Measurements from ENCODE around the gene MBTD1. TPM values are rescaled to one million over a fixed set of nuclear protein-coding genes. Genes with fewer than 3 reads are reported as not detected.
A peak's percentile ranks its signal among the peaks of the same experiment; 100 is the strongest.

The MBTD1 gene
- total and polyA plus RNA-seq, 9 donors, result 17.3 to 25.0 (median 20.6) TPM

GRCh38 chr17:51166198-51166986 is 93.5 kb downstream of the MBTD1 start, which contains the start of gene NME2:
Gene NME2, plus strand, starts transcription at chr17:51166411. Its CDS starts 420 bp downstream, at chr17:51166831.
- Histone ChIP-seq H3K27me3 (ENCODE audit: control insufficient read depth, insufficient read depth, low read length) (no peaks in the 10 kb centered on the region), H3K4me3 (ENCODE audit: low read length) (peak within 1 kb of the TSS; percentile 71), H3K36me3 (ENCODE audit: control insufficient read depth, insufficient read depth, low read length) (peaks cover 46% of the 10 kb centered on the region), H3K4me1 (ENCODE audit: control insufficient read depth, insufficient read depth, low read length) (peaks cover 13% of the 10 kb centered on the region), H3K27ac (ENCODE audit: low read length) (peak within 1 kb of the TSS; percentile 91), H3K9me3 (replicated peaks; ENCODE audit: control insufficient read depth, low read depth, low read length) (no peaks in the 10 kb centered on the region)
- DNase-seq, result peak; percentile 93
- under 1% methylated on average over 98 of the region's 98 CpGs for WGBS (ENCODE audit: insufficient coverage)

GRCh38 chr17:51165680-51166197 is 94.1 kb downstream of the MBTD1 start:
- WGBS (ENCODE audit: insufficient coverage), result 7% methylated on average over 21 of the region's 21 CpGs
- H3K4me3 ChIP-seq (ENCODE audit: low read length), result peak overlapping the region; percentile 71
- H3K9me3 ChIP-seq (replicated peaks; ENCODE audit: control insufficient read depth, low read depth, low read length), result no peaks in the 10 kb centered on the region
- peaks cover 13% of the 10 kb centered on the region for H3K4me1 ChIP-seq (ENCODE audit: control insufficient read depth, insufficient read depth, low read length)
- H3K27ac ChIP-seq (ENCODE audit: low read length), result peak overlapping the region; percentile 91
- DNase-seq, result no peak
- H3K36me3 ChIP-seq (ENCODE audit: control insufficient read depth, insufficient read depth, low read length), result peaks cover 50% of the 10 kb centered on the region
- no peaks in the 10 kb centered on the region for H3K27me3 ChIP-seq (ENCODE audit: control insufficient read depth, insufficient read depth, low read length)

- H3K27me3 ChIP-seq (ENCODE audit: control insufficient read depth, insufficient read depth, low read length), result no peaks in the 10 kb centered on the region
- 46% methylated on average over 15 of the region's 16 CpGs for WGBS (ENCODE audit: insufficient coverage)
- H3K4me3 ChIP-seq (ENCODE audit: low read length), result peak overlapping the region; percentile 71
- H3K36me3 ChIP-seq (ENCODE audit: control insufficient read depth, insufficient read depth, low read length), result peaks cover 50% of the 10 kb centered on the region
- DNase-seq, result peak; percentile 32
- no peak overlapping the region for H3K27ac ChIP-seq (ENCODE audit: low read length)
- peaks cover 13% of the 10 kb centered on the region for H3K4me1 ChIP-seq (ENCODE audit: control insufficient read depth, insufficient read depth, low read length)
- H3K9me3 ChIP-seq (replicated peaks; ENCODE audit: control insufficient read depth, low read depth, low read length), result no peaks in the 10 kb centered on the region
Observed at GRCh38 chr17:51164911-51165679, 94.8 kb downstream of the MBTD1 start.

GRCh38 chr17:51161541-51161940 is 98.3 kb downstream of the MBTD1 start:
- no peaks in the 10 kb centered on the region for H3K27me3 ChIP-seq (ENCODE audit: control insufficient read depth, insufficient read depth, low read length)
- DNase-seq, result no peak
- WGBS (ENCODE audit: insufficient coverage), result no CpG with 5 or more reads among the region's 3 CpGs
- H3K9me3 ChIP-seq (replicated peaks; ENCODE audit: control insufficient read depth, low read depth, low read length), result no peaks in the 10 kb centered on the region
- H3K27ac ChIP-seq (ENCODE audit: low read length), result no peak overlapping the region
- peaks cover 53% of the 10 kb centered on the region for H3K36me3 ChIP-seq (ENCODE audit: control insufficient read depth, insufficient read depth, low read length)
- no peak overlapping the region for H3K4me3 ChIP-seq (ENCODE audit: low read length)
- H3K4me1 ChIP-seq (ENCODE audit: control insufficient read depth, insufficient read depth, low read length), result peaks cover 9% of the 10 kb centered on the region

- Histone ChIP-seq H3K4me1 (ENCODE audit: control insufficient read depth, insufficient read depth, low read length) (no peaks in the 10 kb centered on the region), H3K27ac (ENCODE audit: low read length) (no peak overlapping the region), H3K9me3 (replicated peaks; ENCODE audit: control insufficient read depth, low read depth, low read length) (no peaks in the 10 kb centered on the region), H3K4me3 (ENCODE audit: low read length) (no peak overlapping the region), H3K36me3 (ENCODE audit: control insufficient read depth, insufficient read depth, low read length) (peaks cover 53% of the 10 kb centered on the region), H3K27me3 (ENCODE audit: control insufficient read depth, insufficient read depth, low read length) (no peaks in the 10 kb centered on the region)
- 91% methylated on average over 1 of the region's 3 CpGs for WGBS (ENCODE audit: insufficient coverage)
- no peak for DNase-seq
Observed at GRCh38 chr17:51159604-51160003, 100.2 kb downstream of the MBTD1 start.

- no peak overlapping the region for H3K27ac ChIP-seq (ENCODE audit: low read length)
- no peak for DNase-seq
- no CpG with 5 or more reads among the region's 8 CpGs for WGBS (ENCODE audit: insufficient coverage)
- H3K4me3 ChIP-seq (ENCODE audit: low read length), result no peak overlapping the region
- no peaks in the 10 kb centered on the region for H3K27me3 ChIP-seq (ENCODE audit: control insufficient read depth, insufficient read depth, low read length)
- peaks cover 5% of the 10 kb centered on the region for H3K4me1 ChIP-seq (ENCODE audit: control insufficient read depth, insufficient read depth, low read length)
- peaks cover 26% of the 10 kb centered on the region for H3K36me3 ChIP-seq (ENCODE audit: control insufficient read depth, insufficient read depth, low read length)
- no peaks in the 10 kb centered on the region for H3K9me3 ChIP-seq (replicated peaks; ENCODE audit: control insufficient read depth, low read depth, low read length)
Observed at GRCh38 chr17:51155416-51155815, 104.4 kb downstream of the MBTD1 start.

- Histone ChIP-seq H3K36me3 (ENCODE audit: control insufficient read depth, insufficient read depth, low read length) (peaks cover 16% of the 10 kb centered on the region), H3K27ac (ENCODE audit: low read length) (peak overlapping the region; percentile 88), H3K4me1 (ENCODE audit: control insufficient read depth, insufficient read depth, low read length) (peaks cover 5% of the 10 kb centered on the region), H3K4me3 (ENCODE audit: low read length) (peak overlapping the region; percentile 87), H3K9me3 (replicated peaks; ENCODE audit: control insufficient read depth, low read depth, low read length) (no peaks in the 10 kb centered on the region), H3K27me3 (ENCODE audit: control insufficient read depth, insufficient read depth, low read length) (no peaks in the 10 kb centered on the region)
- peak; percentile 54 for DNase-seq
- 7% methylated on average over 2 of the region's 6 CpGs for WGBS (ENCODE audit: insufficient coverage)
Observed at GRCh38 chr17:51154176-51154575, 105.7 kb downstream of the MBTD1 start.

GRCh38 chr17:51153210-51154072 is 106.4 kb downstream of the MBTD1 start, which contains the start of gene NME1:
Gene NME1, plus strand, starts transcription at chr17:51153559. Its CDS starts 2,096 bp downstream, at chr17:51155655.
- no peaks in the 10 kb centered on the region for H3K9me3 ChIP-seq (replicated peaks; ENCODE audit: control insufficient read depth, low read depth, low read length)
- peak; percentile 100 for DNase-seq
- H3K36me3 ChIP-seq (ENCODE audit: control insufficient read depth, insufficient read depth, low read length), result peaks cover 11% of the 10 kb centered on the region
- no peaks in the 10 kb centered on the region for H3K27me3 ChIP-seq (ENCODE audit: control insufficient read depth, insufficient read depth, low read length)
- H3K4me3 ChIP-seq (ENCODE audit: low read length), result peak within 1 kb of the TSS; percentile 87
- 0% methylated on average over 54 of the region's 60 CpGs for WGBS (ENCODE audit: insufficient coverage)
- peaks cover 5% of the 10 kb centered on the region for H3K4me1 ChIP-seq (ENCODE audit: control insufficient read depth, insufficient read depth, low read length)
- peak within 1 kb of the TSS; percentile 97 for H3K27ac ChIP-seq (ENCODE audit: low read length)

- peaks cover 5% of the 10 kb centered on the region for H3K4me1 ChIP-seq (ENCODE audit: control insufficient read depth, insufficient read depth, low read length)
- 6% methylated on average over 4 of the region's 8 CpGs for WGBS (ENCODE audit: insufficient coverage)
- peak overlapping the region; percentile 45 for H3K4me3 ChIP-seq (ENCODE audit: low read length)
- H3K27ac ChIP-seq (ENCODE audit: low read length), result peak overlapping the region; percentile 97
- H3K27me3 ChIP-seq (ENCODE audit: control insufficient read depth, insufficient read depth, low read length), result no peaks in the 10 kb centered on the region
- peak; percentile 79 for DNase-seq
- H3K9me3 ChIP-seq (replicated peaks; ENCODE audit: control insufficient read depth, low read depth, low read length), result no peaks in the 10 kb centered on the region
- peaks cover 9% of the 10 kb centered on the region for H3K36me3 ChIP-seq (ENCODE audit: control insufficient read depth, insufficient read depth, low read length)
Observed at GRCh38 chr17:51152766-51153209, 107.1 kb downstream of the MBTD1 start.
